Measurements from ENCODE around the gene SYNE1.
"Not testable (repeated sequence)": the region's sequence is repeated elsewhere in the genome, so short reads cannot be mapped to it uniquely, and the experiment has no call there.

SYNE1 gene

DNA sequence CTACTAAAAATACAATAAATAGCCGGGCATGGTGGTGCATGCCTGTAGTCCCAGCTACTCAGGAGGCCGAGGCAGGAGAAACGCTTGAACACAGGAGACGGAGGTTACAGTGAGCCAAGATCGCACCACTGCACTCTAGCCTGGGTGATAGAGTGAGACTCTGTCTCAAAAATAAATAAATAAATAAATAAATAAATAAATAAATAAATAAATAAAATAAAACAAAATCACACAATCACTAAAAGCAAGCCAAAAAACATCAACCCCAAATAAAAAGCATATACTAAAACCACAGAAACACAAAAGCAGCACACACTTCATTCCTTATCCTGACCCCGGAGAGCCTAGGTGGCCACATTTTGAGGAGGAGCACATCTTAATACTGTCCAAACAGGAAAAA is 498.8 kb downstream of the SYNE1 start:
- not testable (repeated sequence) for DNase-seq (ENCODE audit: low spot score)

DNA sequence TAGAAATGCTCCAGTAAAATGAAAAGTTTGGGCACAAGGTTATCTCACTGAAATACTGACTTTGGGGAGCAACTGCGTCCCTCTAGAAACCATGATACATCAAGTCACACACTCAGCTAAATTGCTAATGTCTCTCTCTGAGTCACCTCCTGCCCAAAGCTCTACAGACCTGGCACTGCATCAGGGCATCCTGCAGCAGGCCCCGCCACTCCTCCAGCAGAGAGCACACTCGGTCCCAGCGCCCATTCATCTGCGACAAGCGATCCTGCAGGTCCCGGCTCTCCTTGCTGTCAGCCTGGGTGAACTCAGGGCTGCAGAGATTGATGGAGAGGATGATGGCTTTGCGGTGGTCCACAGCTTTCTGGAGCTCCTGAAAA is 500.7 kb downstream of the SYNE1 start:
- no peak for DNase-seq (ENCODE audit: low spot score)

DNA sequence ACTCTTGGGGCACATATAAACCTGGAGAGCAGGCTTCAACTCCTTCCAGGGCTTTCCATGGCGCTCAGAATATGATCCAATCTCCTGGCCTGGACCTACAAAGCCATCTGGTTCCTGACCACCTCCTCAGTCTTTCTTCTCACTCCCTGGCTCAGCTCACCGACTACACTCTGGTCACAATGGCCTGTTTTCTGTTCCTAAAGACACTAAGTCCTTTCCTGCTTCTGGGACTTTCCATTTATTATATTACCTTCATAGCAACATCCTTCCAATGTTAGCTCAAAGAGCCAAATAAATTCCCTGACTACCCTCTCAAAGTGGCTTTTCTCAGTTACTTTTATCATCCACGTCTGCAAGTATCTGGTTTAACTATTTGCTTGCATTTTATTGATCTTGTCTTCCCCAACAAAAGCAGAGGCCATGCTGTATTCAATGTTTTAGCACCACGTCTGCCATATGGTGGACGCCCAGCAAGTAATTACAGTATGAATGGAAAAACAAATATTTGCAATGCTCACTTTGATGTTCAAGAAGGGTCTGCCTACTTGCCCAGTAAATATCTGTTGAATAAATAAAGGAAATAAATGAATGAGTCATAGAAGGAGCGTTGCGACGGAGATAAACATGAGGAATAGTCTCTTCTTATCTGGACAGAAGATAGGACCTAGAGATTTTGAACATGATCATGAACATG is 501.3 kb downstream of the SYNE1 start:
- no peak for DNase-seq (ENCODE audit: low spot score)

DNA sequence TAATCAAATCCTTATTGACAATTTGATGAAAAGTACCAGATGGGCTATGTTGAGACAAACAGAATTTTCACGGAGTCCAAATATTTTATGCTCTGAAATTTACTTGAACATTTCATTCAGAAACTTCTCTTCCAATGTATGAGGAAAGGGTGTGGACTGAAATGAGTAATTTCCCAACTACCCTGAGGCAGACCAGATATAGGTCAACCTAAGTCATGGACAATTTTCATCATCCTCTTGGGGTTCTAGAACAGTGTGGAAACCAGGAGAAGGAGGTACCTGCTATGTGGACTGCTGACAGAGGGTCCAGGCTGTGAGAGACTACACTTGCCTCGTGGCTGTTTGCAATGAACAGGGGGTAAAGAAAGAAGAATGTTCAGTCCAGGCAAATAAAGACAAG is 506.7 kb downstream of the SYNE1 start:
- DNase-seq (ENCODE audit: low spot score), result no peak

DNA sequence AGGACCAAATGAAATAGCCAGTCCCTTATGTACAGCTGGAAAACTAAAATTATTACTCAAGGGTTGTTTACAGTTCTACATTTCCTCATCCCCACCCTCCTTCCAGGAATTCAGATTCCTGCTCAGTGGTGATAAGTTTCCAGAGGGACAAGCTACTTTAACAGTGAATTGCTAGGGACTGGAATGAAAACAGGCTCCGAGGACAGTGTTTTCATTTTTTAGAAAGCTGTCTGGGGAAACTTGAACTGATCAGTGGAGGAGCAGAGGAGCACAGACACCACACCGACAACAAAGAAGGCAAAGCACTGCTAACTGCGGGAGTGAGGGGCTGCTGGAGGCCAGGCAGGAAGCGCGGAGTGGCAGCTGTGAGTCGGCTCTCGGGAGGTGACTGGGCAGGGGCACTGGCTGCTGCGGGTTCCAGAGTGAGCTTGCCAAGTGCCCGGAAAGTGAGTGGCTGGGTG is 507.4 kb downstream of the SYNE1 start:
- DNase-seq (ENCODE audit: low spot score), result no peak

DNA sequence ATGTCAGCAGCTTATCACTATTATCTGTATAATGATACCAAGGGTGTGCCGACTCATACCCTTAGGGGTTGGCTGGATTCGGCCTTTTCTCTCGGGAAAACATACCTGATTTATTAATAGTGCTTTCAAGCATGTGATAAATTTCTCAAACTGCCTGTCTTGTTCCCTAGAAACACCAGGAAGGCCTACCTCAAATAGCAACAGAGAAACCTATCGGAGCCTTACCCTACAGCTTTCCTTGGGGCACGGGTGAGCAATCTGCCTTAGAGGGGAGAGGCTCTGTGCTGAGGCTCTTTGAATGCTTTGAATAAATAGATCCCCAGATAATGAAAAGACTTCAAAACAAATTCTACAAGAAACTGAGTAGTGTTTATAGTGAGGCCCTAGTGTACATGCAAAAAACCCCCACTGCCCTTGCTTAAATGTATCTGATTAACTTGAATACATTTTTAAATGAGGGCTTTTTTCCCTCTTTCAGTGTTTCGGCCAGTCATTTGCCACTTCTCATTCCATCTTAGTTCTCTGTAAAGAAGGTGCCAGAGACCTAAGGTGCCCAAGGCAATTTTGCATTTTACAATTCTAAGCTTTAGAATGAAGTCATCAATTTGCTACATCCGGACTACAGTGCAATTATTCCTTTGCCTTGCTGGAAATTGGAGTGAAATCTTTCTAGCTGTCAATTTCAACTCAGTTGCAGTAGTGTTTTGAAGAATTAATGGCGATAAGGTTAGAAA is 509.6 kb downstream of the SYNE1 start:
- DNase-seq (ENCODE audit: low spot score), result no peak

DNA sequence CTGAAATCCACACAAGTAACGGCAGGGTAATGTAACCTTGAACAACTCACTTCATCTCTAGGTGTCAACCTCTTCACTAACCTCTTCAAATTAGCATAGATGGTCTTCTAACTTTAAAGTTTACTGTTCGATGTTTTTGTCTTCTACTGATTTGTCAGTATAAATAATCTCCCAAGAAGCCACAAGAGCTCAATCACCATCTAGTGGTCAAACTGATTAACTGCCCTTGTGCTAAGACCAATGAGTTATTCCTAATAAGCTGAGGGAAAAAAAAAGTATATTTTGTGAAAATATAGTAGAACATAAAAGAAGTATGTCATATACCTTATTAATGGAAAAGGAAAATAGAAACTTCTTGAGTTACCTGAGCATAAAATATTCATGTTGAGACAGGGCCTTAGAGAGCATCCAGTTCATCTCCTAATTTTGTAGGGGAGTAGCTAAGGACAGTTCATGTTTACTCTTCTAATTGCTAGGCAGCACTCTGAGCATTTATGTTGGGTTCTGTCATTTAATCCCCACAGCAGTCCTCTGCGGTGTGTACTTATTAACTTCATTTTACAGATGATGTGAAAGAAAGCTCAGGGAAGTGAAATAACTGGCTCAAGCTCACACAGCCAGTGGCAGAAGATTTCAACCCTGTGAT is 512.6 kb downstream of the SYNE1 start:
- DNase-seq (ENCODE audit: low spot score), result peak; percentile 36

DNA sequence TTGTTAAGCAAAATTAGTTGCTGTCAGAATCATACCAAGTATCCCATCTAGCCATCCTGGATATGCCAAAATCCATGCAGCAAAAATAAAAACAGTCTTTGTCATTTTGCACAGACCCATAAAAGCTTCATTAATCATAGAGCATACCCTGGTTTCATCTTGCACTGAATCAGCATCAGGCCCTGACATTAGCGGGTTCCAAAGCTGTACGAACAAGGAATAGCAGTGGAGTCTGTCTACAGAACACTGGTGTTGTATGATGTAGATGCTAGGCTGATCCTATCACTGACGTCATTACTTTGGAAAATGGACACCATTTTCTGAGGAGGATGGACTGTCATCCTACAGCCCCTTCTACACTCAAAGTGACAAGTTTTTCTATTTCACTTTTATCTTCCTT is 514.1 kb downstream of the SYNE1 start:
- no peak for DNase-seq (ENCODE audit: low spot score)

DNA sequence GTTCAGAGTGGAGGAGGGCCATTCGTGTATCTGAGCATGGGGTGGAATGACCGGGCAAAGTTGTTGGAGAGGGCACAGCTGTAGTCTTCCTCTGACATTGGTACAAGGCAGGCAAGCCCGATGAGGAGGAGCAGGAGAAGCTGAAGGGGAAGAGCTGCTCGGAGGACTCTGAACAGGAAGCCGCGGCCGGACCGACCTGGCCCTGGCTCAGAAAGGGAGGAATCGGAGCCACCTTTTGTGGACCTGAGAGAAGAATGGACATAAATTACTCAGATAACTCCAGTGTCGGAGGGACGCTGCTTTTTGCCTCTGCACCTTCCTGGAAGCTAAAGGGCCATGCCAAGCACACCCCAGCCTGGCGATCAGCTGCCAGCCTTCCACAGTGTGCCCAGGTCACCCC is 514.7 kb downstream of the SYNE1 start:
- no peak for DNase-seq (ENCODE audit: low spot score)

DNA sequence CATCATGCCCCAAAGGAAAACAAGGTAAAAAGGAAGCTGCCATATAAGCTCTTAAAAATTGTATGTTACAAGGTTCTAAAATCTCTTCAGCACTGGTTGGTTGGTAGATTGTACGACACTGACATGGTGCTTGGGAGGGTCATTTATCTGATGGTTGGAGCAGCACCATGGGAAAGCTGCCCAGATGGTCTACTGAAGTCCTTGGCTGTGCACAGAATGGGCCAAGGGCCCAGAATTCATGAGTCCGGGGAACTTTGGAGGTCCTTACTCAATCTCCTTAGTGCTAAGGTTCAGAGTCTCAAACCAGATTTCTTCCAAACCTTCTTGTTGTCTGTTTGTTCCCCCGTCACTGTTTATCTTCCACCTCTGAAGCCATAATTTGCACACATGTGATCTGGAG is 515.3 kb downstream of the SYNE1 start:
- DNase-seq (ENCODE audit: low spot score), result no peak

DNA sequence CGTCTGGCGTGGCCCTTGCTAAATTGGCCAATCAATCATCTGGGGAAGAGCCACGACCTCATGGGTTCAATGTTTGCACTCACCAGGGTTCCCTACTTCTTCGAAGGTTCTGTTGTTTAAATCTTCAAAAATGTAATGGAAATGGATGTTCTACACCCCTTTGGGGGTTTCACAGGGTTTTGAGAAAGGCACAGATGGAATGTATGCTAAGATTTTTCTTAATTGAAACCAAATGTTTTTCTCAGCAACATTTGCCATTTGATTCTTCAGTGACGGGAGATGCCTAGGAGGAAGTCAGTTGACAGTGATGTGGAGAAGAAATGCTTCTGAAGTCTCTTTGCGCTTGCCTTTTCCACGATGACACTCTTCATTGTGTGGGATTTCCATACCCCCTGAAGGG is 517.3 kb downstream of the SYNE1 start:
- DNase-seq (ENCODE audit: low spot score), result no peak

DNA sequence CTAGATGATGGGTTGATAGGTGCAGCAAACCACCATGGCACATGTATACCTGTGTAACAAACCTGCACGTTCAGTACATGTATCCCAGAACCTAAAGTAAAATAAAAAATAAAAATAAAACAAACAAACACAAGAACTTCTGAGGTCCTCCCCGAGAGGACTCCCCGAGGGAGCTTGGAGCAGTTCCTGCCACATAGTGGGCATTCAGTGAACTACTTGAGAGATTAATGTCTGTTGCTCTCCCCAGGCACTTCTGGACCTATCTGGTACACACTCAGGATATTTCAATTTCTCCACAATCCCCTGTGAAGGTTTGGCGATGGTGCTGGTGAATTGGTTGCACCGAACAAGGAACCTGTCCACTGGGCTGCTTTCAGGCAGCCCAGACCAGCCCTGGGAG is 518.5 kb downstream of the SYNE1 start:
- DNase-seq (ENCODE audit: low spot score), result no peak

DNA sequence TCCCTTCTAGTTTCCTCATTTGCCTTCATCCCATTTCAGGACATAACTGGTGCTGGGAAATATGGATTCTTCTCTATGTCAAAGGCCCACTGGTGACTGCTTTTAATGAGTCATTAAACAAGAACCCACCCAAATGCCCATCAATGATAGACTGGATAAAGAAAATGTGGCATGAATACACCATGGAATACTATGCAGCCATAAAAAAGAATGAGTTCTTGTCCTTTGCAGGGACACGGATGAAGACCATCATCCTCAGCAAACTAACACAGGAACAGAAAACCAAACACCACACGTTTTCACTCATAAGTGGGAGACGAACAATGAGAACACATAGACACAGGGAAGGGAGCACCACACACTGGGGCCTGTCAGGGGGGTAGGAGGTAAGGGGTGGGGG is 518.9 kb downstream of the SYNE1 start:
- DNase-seq (ENCODE audit: low spot score), result no peak

DNA sequence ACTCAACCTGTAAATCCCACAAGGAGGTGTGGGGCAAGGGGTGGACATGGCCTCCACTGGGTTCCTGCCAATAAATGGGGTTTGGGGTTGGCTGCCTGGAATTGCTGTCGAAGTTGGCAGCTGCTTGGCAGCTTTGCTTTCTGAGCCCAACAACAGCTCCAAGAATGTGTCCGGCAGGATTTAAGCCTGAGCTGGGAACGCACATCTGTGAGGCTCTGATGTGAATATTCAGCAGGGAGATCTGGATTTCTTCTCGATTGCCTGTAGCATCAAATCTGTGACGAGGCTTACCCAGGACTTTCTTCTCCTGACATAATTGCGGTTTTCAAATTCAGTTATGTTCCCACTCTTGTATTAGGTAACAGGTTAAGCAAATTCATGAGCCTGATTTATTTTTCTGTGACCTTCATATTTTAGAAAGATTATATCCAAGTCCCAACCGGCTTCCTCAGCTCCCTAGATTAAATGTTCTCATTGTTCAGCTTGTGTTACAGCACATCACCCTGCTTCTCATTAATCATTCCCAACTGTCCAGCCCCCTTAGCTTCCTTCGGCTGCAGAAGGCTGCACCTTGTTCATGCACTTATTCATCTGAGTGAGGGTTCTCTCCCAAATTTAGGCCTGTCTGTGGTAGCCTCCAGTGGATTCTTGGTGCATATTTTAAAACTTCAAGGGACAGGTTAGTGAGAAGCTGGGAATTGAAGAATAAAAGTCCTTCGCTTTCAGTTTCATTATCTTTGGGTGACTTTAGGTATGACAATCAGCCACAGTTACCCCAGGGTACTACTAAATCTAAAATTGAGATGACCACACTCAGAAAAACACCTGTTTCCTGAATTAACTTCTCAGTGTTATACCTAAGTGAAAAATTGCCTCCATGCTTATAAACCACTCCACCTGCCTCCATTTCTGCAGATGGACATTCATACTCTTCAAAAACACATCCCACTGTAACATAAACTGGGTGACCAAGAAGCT is 519.7 kb downstream of the SYNE1 start:
- no peak for DNase-seq (ENCODE audit: low spot score)

DNA sequence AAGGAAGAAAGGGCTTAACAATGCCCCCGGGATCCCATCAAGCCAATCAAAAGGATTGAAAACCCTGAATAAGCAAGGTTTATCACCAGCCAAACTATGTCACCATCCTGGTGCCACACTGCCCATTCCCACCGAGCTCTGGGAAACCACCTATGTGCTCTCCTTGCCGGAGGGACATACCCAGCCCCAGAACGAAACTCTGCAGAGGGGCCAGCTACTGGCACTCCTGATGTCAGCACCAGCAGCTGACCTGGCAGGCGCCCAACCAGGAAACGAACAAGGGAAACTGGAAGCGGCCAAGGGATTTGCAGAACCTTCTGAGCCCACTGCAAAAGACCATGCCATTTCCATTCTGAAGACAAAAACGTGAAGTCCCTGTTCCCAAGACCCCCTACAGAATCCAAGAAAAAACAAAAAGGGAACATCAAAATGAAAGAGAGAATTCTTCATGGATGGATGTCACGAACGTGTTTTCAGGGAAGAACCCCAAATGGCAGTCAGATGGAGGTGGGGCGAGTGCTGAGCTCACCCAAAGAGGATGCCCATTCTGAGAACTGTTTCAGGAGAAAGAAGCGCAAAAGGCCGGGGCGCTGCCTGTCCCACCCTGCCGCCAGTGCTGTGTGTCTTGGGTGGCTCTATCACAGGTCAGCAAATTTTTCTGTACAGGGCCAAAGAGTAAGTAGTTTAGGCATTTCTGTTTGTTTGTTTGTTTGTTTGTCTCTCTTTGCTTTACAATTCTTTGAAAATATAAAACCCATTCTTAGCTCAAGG is 524.5 kb downstream of the SYNE1 start:
- DNase-seq (ENCODE audit: low spot score), result no peak

DNA sequence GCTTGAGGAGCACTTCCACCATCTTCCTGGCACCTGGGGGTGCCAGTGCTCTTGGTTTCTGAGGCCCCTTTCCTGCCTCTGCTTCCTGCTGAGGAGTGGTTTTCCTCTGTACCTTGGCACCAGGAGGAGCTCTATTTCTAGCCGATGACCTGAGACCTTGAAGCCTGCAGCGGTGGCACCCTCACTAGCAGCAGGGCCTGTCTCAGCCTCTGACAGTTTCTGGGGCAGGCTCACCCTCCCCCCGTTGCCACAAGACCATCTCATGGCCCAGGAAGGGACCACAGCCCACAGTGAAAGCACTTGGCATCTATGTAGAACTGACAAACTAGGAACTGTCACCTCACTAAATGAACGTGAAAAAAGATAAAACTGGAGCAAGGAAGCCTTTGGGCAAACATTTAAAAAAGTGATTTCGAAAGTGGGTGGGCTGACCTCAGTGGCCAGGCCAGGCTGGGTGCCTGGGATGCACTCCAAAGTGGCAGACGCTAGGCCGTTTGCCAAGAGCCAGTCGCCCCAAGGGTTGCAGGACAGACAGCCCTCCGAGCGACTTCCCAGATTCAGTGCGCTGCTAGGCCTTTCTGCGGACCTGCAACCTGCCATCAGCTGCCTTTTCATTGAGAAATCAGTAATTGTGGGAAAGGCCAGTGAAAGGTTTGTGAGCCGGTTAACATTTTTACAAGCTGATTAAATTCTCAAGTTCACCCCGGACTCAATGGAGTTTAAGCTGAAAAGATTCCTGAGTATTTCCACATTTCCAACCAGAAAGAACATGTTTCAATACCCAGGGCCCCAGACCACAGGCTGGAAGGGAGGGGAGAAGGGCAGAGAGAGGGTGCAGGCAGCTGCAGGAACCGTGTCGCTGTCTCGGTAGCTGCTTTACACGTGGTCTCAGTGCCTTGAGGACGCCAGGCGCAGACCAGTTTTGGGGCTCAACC is 526.0 kb downstream of the SYNE1 start:
- DNase-seq (ENCODE audit: low spot score), result no peak

DNA sequence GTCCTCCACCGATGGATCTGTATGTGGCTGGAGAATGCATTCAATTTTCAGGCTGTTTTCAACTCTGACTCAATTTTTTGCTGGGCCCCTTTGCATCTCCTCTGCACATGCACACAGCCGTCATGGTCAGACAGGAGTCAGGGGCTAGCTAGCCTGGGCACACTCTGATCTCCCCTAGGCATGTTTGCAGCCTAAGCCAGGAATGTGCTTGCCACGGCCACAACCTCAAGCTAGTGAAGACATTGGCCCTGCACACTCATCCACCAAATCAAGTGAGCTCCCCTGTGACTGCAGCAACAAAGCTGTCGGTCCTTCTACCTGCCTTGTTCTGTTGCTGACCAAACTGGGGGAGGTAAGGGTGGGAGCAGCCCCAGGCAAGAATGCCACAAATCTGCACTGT is 529.2 kb downstream of the SYNE1 start:
- no peak for DNase-seq (ENCODE audit: low spot score)

DNA sequence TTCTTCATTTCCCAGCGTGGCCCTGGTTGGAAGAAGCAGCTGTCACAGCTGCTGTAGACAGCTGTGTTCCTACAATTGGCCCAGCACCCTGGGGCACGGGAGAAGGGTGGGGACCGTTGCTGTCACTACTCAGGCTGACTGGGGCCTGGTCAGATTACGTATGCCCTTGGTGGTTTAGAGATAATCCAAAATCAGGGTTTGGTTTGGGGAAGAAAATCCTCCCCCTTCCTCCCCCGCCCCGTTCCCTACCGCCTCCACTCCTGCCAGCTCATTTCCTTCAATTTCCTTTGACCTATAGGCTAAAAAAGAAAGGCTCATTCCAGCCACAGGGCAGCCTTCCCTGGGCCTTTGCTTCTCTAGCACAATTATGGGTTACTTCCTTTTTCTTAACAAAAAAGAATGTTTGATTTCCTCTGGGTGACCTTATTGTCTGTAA is 537.0 kb downstream of the SYNE1 start:
- peak; percentile 18 for DNase-seq (ENCODE audit: low spot score)

DNA sequence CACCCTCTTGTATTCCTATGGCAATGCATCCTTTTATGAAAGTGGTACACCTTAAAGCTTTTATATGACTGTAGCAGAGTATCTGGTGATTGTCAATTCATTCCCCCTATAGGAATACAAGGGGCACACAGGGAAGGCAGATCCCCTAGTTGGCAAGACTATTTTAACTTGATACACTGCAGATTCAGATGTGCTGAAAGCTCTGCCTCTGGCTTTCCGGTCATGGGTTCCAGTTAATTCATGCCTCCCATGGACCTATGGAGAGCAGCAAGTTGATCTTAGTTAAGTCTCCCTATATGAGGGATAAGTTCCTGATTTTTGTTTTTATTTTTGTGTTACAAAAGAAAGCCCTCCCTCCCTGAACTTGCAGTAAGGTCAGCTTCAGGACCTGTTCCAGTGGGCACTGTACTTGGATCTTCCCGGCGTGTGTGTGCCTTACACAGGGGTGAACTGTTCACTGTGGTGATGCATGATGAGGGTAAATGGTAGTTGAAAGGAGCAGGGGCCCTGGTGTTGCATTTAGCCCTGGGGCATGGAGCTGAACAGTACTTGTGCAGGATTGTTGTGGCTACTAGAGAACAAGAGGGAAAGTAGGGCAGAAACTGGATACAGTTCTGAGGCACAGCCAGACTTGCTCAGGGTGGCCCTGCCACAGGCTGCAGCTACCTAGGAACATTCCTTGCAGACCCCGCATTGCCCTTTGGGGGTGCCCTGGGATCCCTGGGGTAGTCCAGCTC is 537.5 kb downstream of the SYNE1 start:
- DNase-seq (ENCODE audit: low spot score), result no peak
